ENCODE data around the gene SUMO3.
"Not testable (repeated sequence)": the region's sequence is repeated elsewhere in the genome, so short reads cannot be mapped to it uniquely, and the experiment has no call there.

Gene SUMO3

GRCh38 chr21:44846485-44847260 lies 28.8 kb upstream of the SUMO3 start:
- DNase-seq: peak; percentile 65

- DNase-seq: no peak
These were observed 28.3 kb upstream of the SUMO3 start for GRCh38 chr21:44846224-44846484.

GRCh38 chr21:44845418-44846223 lies 27.8 kb upstream of the SUMO3 start:
- peak; percentile 62 for DNase-seq

GRCh38 chr21:44844256-44844655 lies 26.4 kb upstream of the SUMO3 start:
- no peak for DNase-seq

- DNase-seq: no peak
These were observed 25.0 kb upstream of the SUMO3 start for GRCh38 chr21:44842721-44843445.

GRCh38 chr21:44842087-44842486 lies 24.2 kb upstream of the SUMO3 start:
- no peak for DNase-seq

- DNase-seq: no peak
These were observed 22.9 kb upstream of the SUMO3 start for GRCh38 chr21:44840771-44841170.

GRCh38 chr21:44838951-44839350 lies 21.1 kb upstream of the SUMO3 start:
- no peak for DNase-seq

GRCh38 chr21:44838039-44838895 lies 20.4 kb upstream of the SUMO3 start:
- DNase-seq: no peak

GRCh38 chr21:44837537-44837936 lies 19.7 kb upstream of the SUMO3 start:
- DNase-seq: no peak

- peak; percentile 56 for DNase-seq
These were observed 19.0 kb upstream of the SUMO3 start for GRCh38 chr21:44836666-44837471.

- no peak for DNase-seq
These were observed 18.4 kb upstream of the SUMO3 start for GRCh38 chr21:44836349-44836665.

- DNase-seq: no peak
These were observed 17.7 kb upstream of the SUMO3 start for GRCh38 chr21:44835647-44835973.

- DNase-seq: no peak
These were observed 17.2 kb upstream of the SUMO3 start for GRCh38 chr21:44834951-44835646.

GRCh38 chr21:44834231-44834950 lies 16.5 kb upstream of the SUMO3 start:
- DNase-seq: no peak

GRCh38 chr21:44833663-44834062 lies 15.8 kb upstream of the SUMO3 start:
- DNase-seq: no peak

- DNase-seq: not testable (repeated sequence)
These were observed 14.8 kb upstream of the SUMO3 start for GRCh38 chr21:44832516-44833255.

GRCh38 chr21:44831227-44831860 lies 13.5 kb upstream of the SUMO3 start:
- no peak for DNase-seq

GRCh38 chr21:44829507-44830092 lies 11.7 kb upstream of the SUMO3 start:
- no peak for DNase-seq
